Measurements from ENCODE around the gene OR6B3.

OR6B3 gene

GRCh38 chr2:240043279-240043989 is 9.9 kb downstream of the OR6B3 start:
- TF ChIP-seq CTCF (conservative IDR thresholded peaks at IDR 0.05) = no peak
- TF ChIP-seq ZFX (IDR thresholded peaks at IDR 0.05) = no peak
- H3K27ac ChIP-seq = no peak overlapping the region

- TF ChIP-seq ZFX (IDR thresholded peaks at IDR 0.05) (no peak), CTCF (conservative IDR thresholded peaks at IDR 0.05) (no peak)
These were observed 10.6 kb downstream of the OR6B3 start for GRCh38 chr2:240042740-240043139.

GRCh38 chr2:240041363-240041762 is 12.0 kb downstream of the OR6B3 start:
- TF ChIP-seq ZFX (IDR thresholded peaks at IDR 0.05) (no peak), CTCF (conservative IDR thresholded peaks at IDR 0.05) (no peak)
- H3K27ac ChIP-seq = no peak overlapping the region

More at GRCh38 chr2:240042740-240043139, 10.6 kb downstream of the OR6B3 start:
- H3K27ac ChIP-seq = no peak overlapping the region

- TF ChIP-seq CTCF (conservative IDR thresholded peaks at IDR 0.05) = no peak
- no peak for TF ChIP-seq ZFX (IDR thresholded peaks at IDR 0.05)
- no peak overlapping the region for H3K27ac ChIP-seq
These were observed 16.0 kb downstream of the OR6B3 start for GRCh38 chr2:240037358-240037757.

- TF ChIP-seq CTCF (conservative IDR thresholded peaks at IDR 0.05) = no peak
- TF ChIP-seq ZFX (IDR thresholded peaks at IDR 0.05) = no peak
These were observed 20.0 kb downstream of the OR6B3 start for GRCh38 chr2:240033330-240033678.

GRCh38 chr2:240032406-240033329 is 20.7 kb downstream of the OR6B3 start:
- TF ChIP-seq CTCF (conservative IDR thresholded peaks at IDR 0.05) = no peak
- TF ChIP-seq ZFX (IDR thresholded peaks at IDR 0.05) = no peak
- H3K27ac ChIP-seq = no peak overlapping the region

More at GRCh38 chr2:240033330-240033678, 20.0 kb downstream of the OR6B3 start:
- H3K27ac ChIP-seq = no peak overlapping the region

Data from C4-2B (cell line).